GM12865 (cell line): ENCODE data around the gene TTLL11.

ENCODE experiments used
- DNase-seq: peaks from one replicate; pipeline ENCODE4 v3.0.0; 2010; ENCODE audit warnings: low read depth
- H3K4me3 ChIP-seq: 2 replicates; pipeline ENCODE4 v1.5.1; 2011; ENCODE audit warnings: mild to moderate bottlenecking, low read depth, low read length, control low read depth
- TF ChIP-seq, protein P1 (sequence below): IDR thresholded peaks from 2 replicates; pipeline ENCODE4 v1.5.1; 2011; ENCODE audit warnings: low read length, control low read depth, low read depth, inconsistent platforms; ENCODE audit not compliant: insufficient read depth; ENCODE audit errors: missing control alignments

The TTLL11 gene

DNA sequence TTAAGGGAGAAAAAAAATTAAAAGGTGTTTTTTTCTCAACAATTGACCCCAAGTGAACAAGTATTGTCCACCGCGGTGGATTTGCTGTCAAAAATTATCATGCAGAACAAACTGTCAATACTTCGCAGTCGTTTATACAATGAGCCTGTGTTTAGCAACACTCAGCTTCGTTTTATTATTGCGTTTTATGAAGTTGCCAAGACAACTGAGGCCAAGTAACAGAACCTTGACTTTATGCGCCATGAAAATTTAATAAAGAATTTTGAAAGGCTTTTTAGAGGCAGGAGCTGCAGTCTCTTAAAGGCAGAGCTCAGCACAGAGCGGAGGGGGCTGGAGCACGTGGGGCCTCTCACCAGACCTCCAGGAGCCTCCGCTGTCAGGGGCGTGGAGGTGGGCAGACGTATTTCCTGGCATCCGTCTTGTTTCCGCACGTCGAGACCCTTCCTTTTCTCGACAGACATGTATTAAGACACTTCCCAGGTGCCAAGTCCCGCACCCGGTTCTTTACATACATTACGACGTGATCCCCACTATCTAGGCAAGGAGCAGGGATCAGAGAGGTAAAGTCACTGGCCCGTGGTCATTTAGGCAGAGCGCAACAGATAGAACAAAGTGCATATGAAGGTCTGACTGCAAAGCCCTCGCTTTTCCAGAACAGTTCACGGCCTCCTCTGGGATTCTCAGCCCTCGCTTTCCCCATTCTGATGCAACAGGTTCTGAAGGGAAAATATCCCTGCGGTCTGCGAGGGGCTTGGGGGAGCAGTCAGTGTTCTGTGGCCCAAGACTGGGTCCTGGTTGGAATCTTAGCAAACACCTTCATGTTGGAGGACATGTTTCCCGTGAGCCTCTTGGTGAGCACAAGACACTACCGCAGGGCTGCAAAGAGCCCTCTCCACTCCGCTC is 277.3 kb downstream of the TTLL11 start:
- no peak overlapping the region for H3K4me3 ChIP-seq
- DNase-seq: no peak
- TF ChIP-seq, protein P1, sequence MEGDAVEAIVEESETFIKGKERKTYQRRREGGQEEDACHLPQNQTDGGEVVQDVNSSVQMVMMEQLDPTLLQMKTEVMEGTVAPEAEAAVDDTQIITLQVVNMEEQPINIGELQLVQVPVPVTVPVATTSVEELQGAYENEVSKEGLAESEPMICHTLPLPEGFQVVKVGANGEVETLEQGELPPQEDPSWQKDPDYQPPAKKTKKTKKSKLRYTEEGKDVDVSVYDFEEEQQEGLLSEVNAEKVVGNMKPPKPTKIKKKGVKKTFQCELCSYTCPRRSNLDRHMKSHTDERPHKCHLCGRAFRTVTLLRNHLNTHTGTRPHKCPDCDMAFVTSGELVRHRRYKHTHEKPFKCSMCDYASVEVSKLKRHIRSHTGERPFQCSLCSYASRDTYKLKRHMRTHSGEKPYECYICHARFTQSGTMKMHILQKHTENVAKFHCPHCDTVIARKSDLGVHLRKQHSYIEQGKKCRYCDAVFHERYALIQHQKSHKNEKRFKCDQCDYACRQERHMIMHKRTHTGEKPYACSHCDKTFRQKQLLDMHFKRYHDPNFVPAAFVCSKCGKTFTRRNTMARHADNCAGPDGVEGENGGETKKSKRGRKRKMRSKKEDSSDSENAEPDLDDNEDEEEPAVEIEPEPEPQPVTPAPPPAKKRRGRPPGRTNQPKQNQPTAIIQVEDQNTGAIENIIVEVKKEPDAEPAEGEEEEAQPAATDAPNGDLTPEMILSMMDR: no peak

DNA sequence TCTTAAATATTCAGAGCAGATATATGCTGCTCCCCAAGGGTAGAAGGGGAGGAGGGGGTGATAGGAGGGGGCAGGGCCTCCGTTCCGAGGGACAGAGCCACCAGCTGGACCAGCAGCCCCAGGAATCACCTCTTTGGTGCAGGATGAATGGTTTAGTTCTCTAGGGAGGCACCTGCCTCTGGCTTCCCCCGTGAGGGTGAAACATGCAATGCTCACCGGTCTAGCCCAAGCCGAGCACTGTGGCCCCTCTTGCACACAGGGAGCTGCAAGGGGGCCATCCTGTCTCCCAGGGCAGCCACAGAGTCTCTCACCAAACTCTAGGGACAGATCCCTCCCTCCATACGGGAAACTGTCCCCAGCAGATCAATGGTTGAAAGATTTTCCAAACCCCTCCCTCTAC is 278.0 kb downstream of the TTLL11 start:
- no peak overlapping the region for H3K4me3 ChIP-seq
- no peak for DNase-seq
- TF ChIP-seq, protein P1: no peak

DNA sequence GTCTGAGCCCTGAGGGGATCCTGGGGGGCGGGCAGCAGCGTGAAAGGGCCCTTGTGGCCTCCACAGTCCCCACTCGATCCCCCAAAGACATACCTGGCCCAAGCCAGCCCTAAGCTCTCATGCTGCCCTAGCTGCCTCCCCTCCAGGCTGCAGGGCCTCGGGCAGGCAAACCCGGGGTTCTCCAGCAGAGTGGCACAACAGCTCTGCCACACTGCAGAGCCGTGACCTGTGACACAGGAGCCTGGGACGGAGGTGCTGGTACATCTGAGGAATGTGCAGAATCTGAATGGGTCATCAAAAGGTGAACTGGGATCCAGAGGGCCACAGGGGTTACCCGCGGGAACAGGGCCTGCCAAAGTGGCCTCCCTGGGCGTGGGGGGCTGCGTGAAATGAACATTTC is 278.5 kb downstream of the TTLL11 start:
- TF ChIP-seq, protein P1: no peak
- H3K4me3 ChIP-seq: no peak overlapping the region
- no peak for DNase-seq

DNA sequence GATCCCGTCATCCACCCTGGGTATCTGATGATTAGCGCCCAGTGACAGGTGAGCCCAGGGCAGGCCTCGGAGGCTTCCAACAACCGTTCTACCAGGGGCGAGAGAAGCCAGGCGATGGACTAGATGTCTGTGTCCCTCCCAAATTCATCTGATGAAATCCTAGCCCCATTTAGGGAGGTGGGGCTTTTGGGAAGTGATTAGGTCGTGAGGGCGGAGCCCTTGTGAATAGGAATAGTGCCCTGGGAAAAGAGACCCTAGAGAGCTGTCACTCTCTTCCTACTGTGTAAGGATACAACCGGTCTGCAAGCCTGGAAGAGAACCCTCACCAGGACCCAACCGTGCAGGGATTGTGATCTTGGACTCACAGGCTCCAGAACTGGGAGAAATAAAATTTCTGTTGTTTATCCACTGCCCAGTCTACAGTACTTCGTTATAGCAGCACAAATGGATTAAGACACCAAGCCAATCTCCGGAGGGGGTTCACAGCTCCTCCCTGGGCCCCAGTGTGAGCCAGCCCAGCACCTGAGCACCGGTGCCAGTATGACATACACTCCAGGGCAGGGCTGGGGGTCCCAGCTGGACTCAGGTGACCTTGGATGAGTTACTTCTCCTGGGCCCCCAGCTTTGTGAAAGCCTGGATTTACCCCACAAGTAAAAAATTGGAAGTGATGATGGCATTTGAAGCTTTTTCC is 279.4 kb downstream of the TTLL11 start:
- DNase-seq: no peak
- TF ChIP-seq, protein P1: no peak

DNA sequence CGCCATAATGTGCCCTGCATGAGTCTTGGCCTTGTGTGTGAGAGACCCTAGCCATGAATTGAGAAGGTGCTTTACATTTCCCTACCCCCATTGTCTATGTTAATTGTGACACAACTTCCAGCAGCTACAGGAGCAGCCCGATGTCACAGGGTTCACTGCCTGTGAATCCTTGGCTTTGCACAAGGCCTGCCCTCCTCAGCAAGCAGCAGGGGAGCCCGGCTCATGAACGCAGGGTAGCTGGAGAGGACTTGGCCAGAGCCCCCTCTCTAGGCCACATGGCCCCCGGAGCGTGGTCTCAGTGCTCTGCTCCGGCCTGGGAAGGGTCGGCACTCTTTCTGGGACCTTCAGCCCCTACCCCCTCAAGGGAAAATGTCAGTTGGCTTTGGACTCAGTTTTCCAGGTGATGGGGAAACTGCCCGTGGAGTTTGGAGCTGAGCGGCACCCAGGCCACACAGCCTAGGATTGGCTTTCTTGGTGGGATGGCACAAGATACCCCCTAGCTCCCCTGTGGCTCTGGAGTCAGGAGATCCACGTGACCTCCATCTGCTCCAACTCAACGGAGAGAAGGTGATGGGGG is 280.9 kb downstream of the TTLL11 start:
- H3K4me3 ChIP-seq: no peak overlapping the region
- no peak for DNase-seq
- TF ChIP-seq, protein P1: no peak

More for the DNA sequence above, 279.4 kb downstream of the TTLL11 start:
- H3K4me3 ChIP-seq: no peak overlapping the region

DNA sequence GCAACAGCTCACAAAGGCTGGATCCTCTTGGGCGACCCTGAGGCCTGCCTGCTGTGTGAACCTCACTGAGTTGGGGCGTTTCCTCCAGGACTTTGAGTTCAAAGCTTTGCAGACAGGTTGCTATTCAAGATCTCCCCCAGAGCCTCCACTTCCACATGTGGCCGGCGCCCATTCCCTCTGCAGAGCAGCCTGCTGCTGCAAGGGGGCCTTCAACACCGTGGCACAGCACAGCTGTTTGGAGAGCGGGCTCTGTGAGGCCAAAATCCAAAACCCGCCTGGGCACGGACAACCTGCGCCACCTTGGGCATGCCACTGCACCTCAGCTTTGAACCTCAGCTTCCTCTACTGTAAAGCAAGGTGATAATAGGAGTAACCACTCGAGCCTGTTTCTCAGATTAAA is 281.4 kb downstream of the TTLL11 start:
- no peak overlapping the region for H3K4me3 ChIP-seq
- DNase-seq: no peak
- TF ChIP-seq, protein P1: no peak
